ENCODE results near the gene DIPK1A. TPM values are rescaled to one million over a fixed set of nuclear protein-coding genes. Genes with fewer than 3 reads are reported as not detected.

Gene DIPK1A
- total RNA-seq, 1 experiment from 2014 or later, result 1.2 TPM

- BruUV-seq (replicated peaks), result no TSS peak
- intact Hi-C loops (cut with micrococcal nuclease; ENCODE audit: unreplicated experiment) (no loop called here), in situ Hi-C loops (cut with HindIII; ENCODE audit: low pct_unique_long_range_greater_than_20kb, low sequenced_read_pairs) (no loop called here)
- no peaks in the 10 kb centered on the region for H3K9me3 ChIP-seq (ENCODE audit: control insufficient read depth, insufficient read depth, low read depth, low read length)
- H3K27ac ChIP-seq (ENCODE audit: low read length), result no peak overlapping the region
- TF ChIP-seq REST (IDR thresholded peaks at IDR 0.05; ENCODE audit: insufficient read depth in 1 of 2, low read depth in 2 of 2, low read length in 1 of 2) (no peak), TCF7L2 (IDR thresholded peaks at IDR 0.05; ENCODE audit: low read depth, low read length) (no peak), POLR2AphosphoS5 (IDR thresholded peaks at IDR 0.05; ENCODE audit: low read depth, low read length) (no peak), SIN3A (IDR thresholded peaks at IDR 0.05; ENCODE audit: borderline replicate concordance, insufficient read depth, low read depth, low read length) (no peak)
- TF ChIP-seq, protein P1, sequence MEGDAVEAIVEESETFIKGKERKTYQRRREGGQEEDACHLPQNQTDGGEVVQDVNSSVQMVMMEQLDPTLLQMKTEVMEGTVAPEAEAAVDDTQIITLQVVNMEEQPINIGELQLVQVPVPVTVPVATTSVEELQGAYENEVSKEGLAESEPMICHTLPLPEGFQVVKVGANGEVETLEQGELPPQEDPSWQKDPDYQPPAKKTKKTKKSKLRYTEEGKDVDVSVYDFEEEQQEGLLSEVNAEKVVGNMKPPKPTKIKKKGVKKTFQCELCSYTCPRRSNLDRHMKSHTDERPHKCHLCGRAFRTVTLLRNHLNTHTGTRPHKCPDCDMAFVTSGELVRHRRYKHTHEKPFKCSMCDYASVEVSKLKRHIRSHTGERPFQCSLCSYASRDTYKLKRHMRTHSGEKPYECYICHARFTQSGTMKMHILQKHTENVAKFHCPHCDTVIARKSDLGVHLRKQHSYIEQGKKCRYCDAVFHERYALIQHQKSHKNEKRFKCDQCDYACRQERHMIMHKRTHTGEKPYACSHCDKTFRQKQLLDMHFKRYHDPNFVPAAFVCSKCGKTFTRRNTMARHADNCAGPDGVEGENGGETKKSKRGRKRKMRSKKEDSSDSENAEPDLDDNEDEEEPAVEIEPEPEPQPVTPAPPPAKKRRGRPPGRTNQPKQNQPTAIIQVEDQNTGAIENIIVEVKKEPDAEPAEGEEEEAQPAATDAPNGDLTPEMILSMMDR (IDR thresholded peaks at IDR 0.05), result no peak
- DNase-seq (ENCODE audit: low read depth, low spot score) (no peak), ATAC-seq (no peak)
- no peaks in the 10 kb centered on the region for H3K27me3 ChIP-seq (ENCODE audit: control insufficient read depth, insufficient read depth, low read length)
- no peak overlapping the region for H3K4me3 ChIP-seq (ENCODE audit: low read depth in 2 of 2, low read length in 2 of 2)
- H3K36me3 ChIP-seq (ENCODE audit: control insufficient read depth, insufficient read depth, low read length), result no peaks in the 10 kb centered on the region
- no peaks in the 10 kb centered on the region for H3K4me1 ChIP-seq (ENCODE audit: control insufficient read depth, insufficient read depth, low read length)
- POLR2A ChIA-PET, result no interaction called here
- CTCF ChIA-PET, result interaction anchor here (0.7 kb wide), 1 partner anchor 128 kb away, joined by 3 read pairs; no protein-coding TSS in a partner anchor
Observed at GRCh38 chr1:92956254-92957029, 4.8 kb downstream of the DIPK1A start.

- no peaks in the 10 kb centered on the region for H3K4me1 ChIP-seq (ENCODE audit: control insufficient read depth, insufficient read depth, low read length)
- in situ Hi-C loops (cut with HindIII; ENCODE audit: low pct_unique_long_range_greater_than_20kb, low sequenced_read_pairs), result no loop called here
- H3K4me3 ChIP-seq (ENCODE audit: low read depth in 2 of 2, low read length in 2 of 2), result no peak overlapping the region
- TF ChIP-seq TCF7L2 (IDR thresholded peaks at IDR 0.05; ENCODE audit: low read depth, low read length) (no peak), SIN3A (IDR thresholded peaks at IDR 0.05; ENCODE audit: borderline replicate concordance, insufficient read depth, low read depth, low read length) (no peak)
- POLR2A ChIA-PET, result no interaction called here
- BruUV-seq (replicated peaks), result no TSS peak
- DNase-seq (ENCODE audit: low read depth, low spot score), result no peak
- H3K27ac ChIP-seq (ENCODE audit: low read length), result no peak overlapping the region
- CTCF ChIA-PET, result no interaction called here
- no peaks in the 10 kb centered on the region for H3K27me3 ChIP-seq (ENCODE audit: control insufficient read depth, insufficient read depth, low read length)
- H3K36me3 ChIP-seq (ENCODE audit: control insufficient read depth, insufficient read depth, low read length), result no peaks in the 10 kb centered on the region
- H3K9me3 ChIP-seq (ENCODE audit: control insufficient read depth, insufficient read depth, low read depth, low read length), result no peaks in the 10 kb centered on the region
- no peak for ATAC-seq
- intact Hi-C loops (cut with micrococcal nuclease; ENCODE audit: unreplicated experiment), result no loop called here
Observed at GRCh38 chr1:92953491-92953890, 7.8 kb downstream of the DIPK1A start.

GRCh38 chr1:92952714-92953113, 8.5 kb downstream of the DIPK1A start:
- POLR2A ChIA-PET, result no interaction called here
- ATAC-seq (no peak), DNase-seq (ENCODE audit: low read depth, low spot score) (no peak)
- no peak overlapping the region for H3K27ac ChIP-seq (ENCODE audit: low read length)
- H3K27me3 ChIP-seq (ENCODE audit: control insufficient read depth, insufficient read depth, low read length), result no peaks in the 10 kb centered on the region
- H3K9me3 ChIP-seq (ENCODE audit: control insufficient read depth, insufficient read depth, low read depth, low read length), result no peaks in the 10 kb centered on the region
- no TSS peak for BruUV-seq (replicated peaks)
- CTCF ChIA-PET, result no interaction called here
- TF ChIP-seq SIN3A (IDR thresholded peaks at IDR 0.05; ENCODE audit: borderline replicate concordance, insufficient read depth, low read depth, low read length) (no peak), POLR2AphosphoS5 (IDR thresholded peaks at IDR 0.05; ENCODE audit: low read depth, low read length) (no peak), TCF7L2 (IDR thresholded peaks at IDR 0.05; ENCODE audit: low read depth, low read length) (no peak), REST (IDR thresholded peaks at IDR 0.05; ENCODE audit: insufficient read depth in 1 of 2, low read depth in 2 of 2, low read length in 1 of 2) (no peak)
- TF ChIP-seq, protein P1 (IDR thresholded peaks at IDR 0.05), result no peak
- no peaks in the 10 kb centered on the region for H3K4me1 ChIP-seq (ENCODE audit: control insufficient read depth, insufficient read depth, low read length)
- intact Hi-C loops (cut with micrococcal nuclease; ENCODE audit: unreplicated experiment) (no loop called here), in situ Hi-C loops (cut with HindIII; ENCODE audit: low pct_unique_long_range_greater_than_20kb, low sequenced_read_pairs) (no loop called here)
- H3K4me3 ChIP-seq (ENCODE audit: low read depth in 2 of 2, low read length in 2 of 2), result no peak overlapping the region
- no peaks in the 10 kb centered on the region for H3K36me3 ChIP-seq (ENCODE audit: control insufficient read depth, insufficient read depth, low read length)

Data from Panc1 (cell line).